NCI-H82 treated with DMSO at 0.1 percent for 48 hours (cell line): ENCODE results near the gene ARHGAP24.

ENCODE experiments used
- DNase-seq: peaks from one replicate; lab custom pipeline; 2025; ENCODE audit not compliant: unreplicated experiment; lab: John Stamatoyannopoulos, UW

The ARHGAP24 gene

GRCh38 chr4:85733798-85734197 lies 258.8 kb downstream of the ARHGAP24 start:
- no peak for DNase-seq

GRCh38 chr4:85734424-85734831 lies 259.5 kb downstream of the ARHGAP24 start:
- no peak for DNase-seq

GRCh38 chr4:85736571-85736970 lies 261.6 kb downstream of the ARHGAP24 start:
- no peak for DNase-seq

GRCh38 chr4:85737254-85737653 lies 262.3 kb downstream of the ARHGAP24 start:
- DNase-seq: no peak

GRCh38 chr4:85738721-85739120 lies 263.8 kb downstream of the ARHGAP24 start:
- no peak for DNase-seq

- DNase-seq: no peak
These were observed 265.5 kb downstream of the ARHGAP24 start for GRCh38 chr4:85740431-85740861.

GRCh38 chr4:85741381-85741780 lies 266.4 kb downstream of the ARHGAP24 start:
- no peak for DNase-seq

GRCh38 chr4:85741921-85742591 lies 267.1 kb downstream of the ARHGAP24 start:
- peak; percentile 23 for DNase-seq

GRCh38 chr4:85744950-85745349 lies 270.0 kb downstream of the ARHGAP24 start:
- no peak for DNase-seq

- no peak for DNase-seq
These were observed 271.0 kb downstream of the ARHGAP24 start for GRCh38 chr4:85745939-85746338.

GRCh38 chr4:85747882-85748491 lies 273.0 kb downstream of the ARHGAP24 start:
- DNase-seq: peak; percentile 44

GRCh38 chr4:85748654-85749053 lies 273.7 kb downstream of the ARHGAP24 start:
- no peak for DNase-seq

- no peak for DNase-seq
These were observed 276.9 kb downstream of the ARHGAP24 start for GRCh38 chr4:85751866-85752265.

- no peak for DNase-seq
These were observed 280.3 kb downstream of the ARHGAP24 start for GRCh38 chr4:85755285-85755684.

- DNase-seq: peak; percentile 2
These were observed 282.0 kb downstream of the ARHGAP24 start for GRCh38 chr4:85756938-85757337.

- DNase-seq: no peak
These were observed 284.4 kb downstream of the ARHGAP24 start for GRCh38 chr4:85759388-85759787.

- no peak for DNase-seq
These were observed 285.6 kb downstream of the ARHGAP24 start for GRCh38 chr4:85760511-85760910.

- DNase-seq: no peak
These were observed 287.0 kb downstream of the ARHGAP24 start for GRCh38 chr4:85761803-85762528.

GRCh38 chr4:85762529-85762871 lies 287.6 kb downstream of the ARHGAP24 start:
- no peak for DNase-seq

- no peak for DNase-seq
These were observed 288.3 kb downstream of the ARHGAP24 start for GRCh38 chr4:85763202-85763601.

- DNase-seq: no peak
These were observed 292.7 kb downstream of the ARHGAP24 start for GRCh38 chr4:85767649-85768048.

- DNase-seq: no peak
These were observed 294.1 kb downstream of the ARHGAP24 start for GRCh38 chr4:85769009-85769408.
